OCI-LY3 (cell line): ENCODE results near the gene VAV1.
"Not testable (repeated sequence)": the region's sequence is repeated elsewhere in the genome, so short reads cannot be mapped to it uniquely, and the experiment has no call there.

Experiments used
- H2AFZ ChIP-seq: fragments of 200-600, 300-600 bp; shearing (Covaris generic); 2 replicates; pipeline ENCODE4 v1.6.0; 2014; ENCODE audit warnings: antibody characterized with exemption, low read depth, low read length
- H3K27ac ChIP-seq: fragments of 200-600, 300-600 bp; sonication (generic); 2 replicates; pipeline ENCODE4 v1.5.1; 2014; ENCODE audit warnings: mild to moderate bottlenecking, low read length, moderate library complexity, mixed read lengths
- H3K27me3 ChIP-seq: fragments of 200-600, 300-600 bp; sonication (generic); 2 replicates; pipeline ENCODE4 v1.6.1; 2014; ENCODE audit warnings: low read depth, low read length, mixed read lengths
- H3K36me3 ChIP-seq: fragments of 200-600, 300-600 bp; sonication (generic); replicated peaks from 2 replicates; pipeline ENCODE3; 2014; ENCODE audit warnings: low read depth, low read length, mixed read lengths
- H3K4me1 ChIP-seq: fragments of 300-600, 200-600 bp; sonication (generic); 2 replicates; pipeline ENCODE4 v1.6.1; 2014; ENCODE audit warnings: low read length, mixed read lengths
- H3K4me2 ChIP-seq: fragments of 200-600, 300-600 bp; sonication (generic); 2 replicates; pipeline ENCODE4 v1.6.1; 2014; ENCODE audit warnings: low read length, mixed read lengths
- H3K4me3 ChIP-seq: fragments of 300-600, 200-600 bp; sonication (generic); 2 replicates; pipeline ENCODE4 v1.5.1; 2014; ENCODE audit warnings: antibody characterized with exemption, mild to moderate bottlenecking, low read length, moderate library complexity
- H3K79me2 ChIP-seq: fragments of 300-600, 200-600 bp; shearing (Covaris generic); 2 replicates; pipeline ENCODE4 v1.6.1; 2014; ENCODE audit warnings: mild to moderate bottlenecking, low read length, mixed read lengths
- H3K9ac ChIP-seq: fragments of 300-600, 200-600 bp; shearing (Covaris generic); 2 replicates; pipeline ENCODE4 v1.6.0; 2014; ENCODE audit warnings: mild to moderate bottlenecking, low read length, moderate library complexity
- H3K9me3 ChIP-seq: fragments of 200-600, 300-600 bp; shearing (Covaris generic); 2 replicates; pipeline ENCODE4 v1.6.1; 2014; ENCODE audit warnings: low read length, mixed read lengths; ENCODE audit not compliant: insufficient read depth
- H4K20me1 ChIP-seq: fragments of 200-600, 300-600 bp; sonication (generic); 2 replicates; pipeline ENCODE4 v1.6.1; 2016; ENCODE audit warnings: low read length, mixed read lengths; ENCODE audit not compliant: insufficient read depth
- EZH2phosphoT487 ChIP-seq: fragments of 200-600 bp; shearing (Covaris generic); IDR thresholded peaks from 2 replicates; pipeline ENCODE4 v1.6.1; 2018; ENCODE audit warnings: antibody characterized with exemption, mixed run types, low read depth
- TF ChIP-seq, protein P1 (sequence below): fragments of 200-600, 300-600 bp; sonication (generic); IDR thresholded peaks from 2 replicates; pipeline ENCODE4 v1.5.1; 2014; ENCODE audit warnings: antibody characterized with exemption, low read length, low read depth

VAV1 gene

GRCh38 chr19:6864325-6864940 is 91.9 kb downstream of the VAV1 start:
- no peak overlapping the region for H2AFZ ChIP-seq
- no peak overlapping the region for H3K4me2 ChIP-seq
- H3K27ac ChIP-seq, result no peak overlapping the region
- TF ChIP-seq, protein P1, sequence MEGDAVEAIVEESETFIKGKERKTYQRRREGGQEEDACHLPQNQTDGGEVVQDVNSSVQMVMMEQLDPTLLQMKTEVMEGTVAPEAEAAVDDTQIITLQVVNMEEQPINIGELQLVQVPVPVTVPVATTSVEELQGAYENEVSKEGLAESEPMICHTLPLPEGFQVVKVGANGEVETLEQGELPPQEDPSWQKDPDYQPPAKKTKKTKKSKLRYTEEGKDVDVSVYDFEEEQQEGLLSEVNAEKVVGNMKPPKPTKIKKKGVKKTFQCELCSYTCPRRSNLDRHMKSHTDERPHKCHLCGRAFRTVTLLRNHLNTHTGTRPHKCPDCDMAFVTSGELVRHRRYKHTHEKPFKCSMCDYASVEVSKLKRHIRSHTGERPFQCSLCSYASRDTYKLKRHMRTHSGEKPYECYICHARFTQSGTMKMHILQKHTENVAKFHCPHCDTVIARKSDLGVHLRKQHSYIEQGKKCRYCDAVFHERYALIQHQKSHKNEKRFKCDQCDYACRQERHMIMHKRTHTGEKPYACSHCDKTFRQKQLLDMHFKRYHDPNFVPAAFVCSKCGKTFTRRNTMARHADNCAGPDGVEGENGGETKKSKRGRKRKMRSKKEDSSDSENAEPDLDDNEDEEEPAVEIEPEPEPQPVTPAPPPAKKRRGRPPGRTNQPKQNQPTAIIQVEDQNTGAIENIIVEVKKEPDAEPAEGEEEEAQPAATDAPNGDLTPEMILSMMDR, result no peak
- no peak for TF ChIP-seq EZH2phosphoT487
- H3K9ac ChIP-seq, result no peak overlapping the region
- H3K9me3 ChIP-seq, result no peaks in the 10 kb centered on the region
- no peak overlapping the region for H3K4me3 ChIP-seq
- no peaks in the 10 kb centered on the region for H3K36me3 ChIP-seq
- H4K20me1 ChIP-seq, result no peaks in the 10 kb centered on the region
- H3K27me3 ChIP-seq, result peaks cover 6% of the 10 kb centered on the region
- peaks cover 28% of the 10 kb centered on the region for H3K4me1 ChIP-seq
- H3K79me2 ChIP-seq, result no peaks in the 10 kb centered on the region

GRCh38 chr19:6865849-6866248 is 93.3 kb downstream of the VAV1 start:
- no peak overlapping the region for H3K4me3 ChIP-seq
- H2AFZ ChIP-seq, result no peak overlapping the region
- no peak overlapping the region for H3K9ac ChIP-seq
- peaks cover 6% of the 10 kb centered on the region for H3K27me3 ChIP-seq
- H3K36me3 ChIP-seq, result no peaks in the 10 kb centered on the region
- no peak overlapping the region for H3K27ac ChIP-seq
- peaks cover 28% of the 10 kb centered on the region for H3K4me1 ChIP-seq
- no peak for TF ChIP-seq EZH2phosphoT487
- TF ChIP-seq, protein P1, result no peak
- peak overlapping the region; percentile 31; the same call in 1 of the 2 replicates for H3K4me2 ChIP-seq
- H3K79me2 ChIP-seq, result no peaks in the 10 kb centered on the region
- no peaks in the 10 kb centered on the region for H3K9me3 ChIP-seq
- H4K20me1 ChIP-seq, result no peaks in the 10 kb centered on the region

DNA sequence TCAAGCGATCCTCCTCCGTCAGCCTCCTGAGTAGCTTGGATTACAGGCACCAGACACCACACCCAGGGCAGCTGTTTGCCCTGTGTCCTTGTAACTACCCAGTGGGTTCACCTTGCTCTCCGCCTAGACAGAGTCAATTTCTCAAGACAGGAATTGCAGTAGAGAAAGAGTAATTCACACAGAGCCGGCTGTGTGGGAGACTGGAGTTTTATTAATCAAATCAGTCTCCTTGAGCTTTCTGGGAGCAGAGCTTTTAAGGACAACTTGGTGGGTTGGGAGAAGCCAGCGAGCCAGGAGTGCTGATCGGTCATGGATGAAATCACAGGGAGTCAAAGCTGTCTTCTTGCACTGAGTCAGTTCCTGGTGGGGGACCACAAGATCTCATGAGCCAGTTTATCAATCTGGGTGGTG is 94.2 kb downstream of the VAV1 start:
- Histone ChIP-seq H4K20me1 (no peaks in the 10 kb centered on the region), H3K4me2 (no peak overlapping the region), H3K79me2 (no peaks in the 10 kb centered on the region), H3K27ac (no peak overlapping the region), H3K27me3 (peaks cover 6% of the 10 kb centered on the region), H3K36me3 (no peaks in the 10 kb centered on the region), H3K4me1 (peaks cover 22% of the 10 kb centered on the region), H3K9me3 (no peaks in the 10 kb centered on the region), H3K4me3 (no peak overlapping the region), H3K9ac (no peak overlapping the region), H2AFZ (no peak overlapping the region)
- no peak for TF ChIP-seq EZH2phosphoT487
- TF ChIP-seq, protein P1, result no peak

- Histone ChIP-seq H3K79me2 (no peaks in the 10 kb centered on the region), H3K36me3 (no peaks in the 10 kb centered on the region), H3K4me2 (no peak overlapping the region), H3K27me3 (peaks cover 6% of the 10 kb centered on the region), H4K20me1 (no peaks in the 10 kb centered on the region), H2AFZ (no peak overlapping the region), H3K4me1 (peaks cover 14% of the 10 kb centered on the region), H3K9ac (no peak overlapping the region), H3K4me3 (no peak overlapping the region), H3K9me3 (no peaks in the 10 kb centered on the region), H3K27ac (no peak overlapping the region)
- no peak for TF ChIP-seq EZH2phosphoT487
- TF ChIP-seq, protein P1, result no peak
Measured at GRCh38 chr19:6868351-6868750, 95.8 kb downstream of the VAV1 start.

DNA sequence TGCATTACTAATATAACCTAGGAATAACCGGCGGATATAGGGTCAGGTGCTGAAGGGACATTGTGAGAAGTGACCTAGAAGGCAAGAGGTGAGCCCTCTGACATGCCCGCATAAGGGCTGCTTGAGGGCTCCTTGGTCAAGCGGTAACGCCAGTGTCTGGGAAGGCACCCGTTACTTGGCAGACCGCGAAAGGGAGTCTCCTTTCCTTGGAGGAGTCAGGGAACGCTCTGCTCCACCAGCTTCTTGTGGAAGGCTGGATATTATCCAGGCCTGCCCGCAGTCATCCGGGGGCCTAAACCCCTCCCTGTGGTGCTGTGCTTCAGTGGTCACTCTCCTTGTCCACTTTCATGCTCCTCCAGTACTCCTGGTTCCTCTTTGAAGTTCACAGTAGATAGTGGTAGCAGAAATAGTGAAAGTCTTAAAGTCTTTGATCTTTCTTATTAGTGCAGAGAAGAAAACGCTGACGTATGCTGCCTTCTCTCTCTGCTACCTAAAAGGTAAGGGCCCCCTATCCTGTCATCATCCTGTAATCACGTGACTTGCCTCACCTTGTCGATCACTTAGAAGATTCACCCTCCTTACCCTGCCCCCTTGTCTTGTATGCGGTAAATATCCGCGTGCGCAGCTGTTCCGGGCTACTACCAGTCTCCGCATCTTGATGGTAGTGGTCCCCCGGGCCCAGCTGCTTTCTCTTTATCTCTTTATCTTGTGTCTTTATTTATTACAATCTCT is 96.8 kb downstream of the VAV1 start:
- H2AFZ ChIP-seq, H3K4me3 ChIP-seq, H4K20me1 ChIP-seq, H3K9ac ChIP-seq, H3K27ac ChIP-seq, H3K36me3 ChIP-seq, H3K9me3 ChIP-seq, H3K4me2 ChIP-seq, H3K79me2 ChIP-seq: not testable (repeated sequence)
- peaks cover 14% of the 10 kb centered on the region for H3K4me1 ChIP-seq
- peaks cover 11% of the 10 kb centered on the region for H3K27me3 ChIP-seq
